Measurements from ENCODE around the gene BCL2L13.

BCL2L13 gene

GRCh38 chr22:17777717-17778044 lies 139.1 kb downstream of the BCL2L13 start:
- Histone ChIP-seq H3K27me3 (ENCODE audit: insufficient read depth, poor library complexity, severe bottlenecking) (no peaks in the 10 kb centered on the region), H3K27ac (replicated peaks) (peak overlapping the region; percentile 91), H3K4me3 (replicated peaks; ENCODE audit: insufficient read depth, low read length) (peak overlapping the region; percentile 38)
- no peak for DNase-seq (ENCODE audit: low read depth in 1 of 2, low spot score in 1 of 2)
- TF ChIP-seq GABPA (IDR thresholded peaks at IDR 0.05; ENCODE audit: low read depth) = no peak
- TF ChIP-seq SPI1 (IDR thresholded peaks at IDR 0.05; ENCODE audit: borderline replicate concordance, low read depth) = no peak
- TF ChIP-seq CTCF (IDR thresholded peaks at IDR 0.05; ENCODE audit: insufficient read depth, low read length) = no peak
- no peak for TF ChIP-seq REST (IDR thresholded peaks at IDR 0.05; ENCODE audit: insufficient replicate concordance, low read depth)
- no peak for TF ChIP-seq POLR2AphosphoS5 (IDR thresholded peaks at IDR 0.05; ENCODE audit: low read depth)

GRCh38 chr22:17778412-17778976 lies 139.9 kb downstream of the BCL2L13 start:
- no peak for TF ChIP-seq CTCF (IDR thresholded peaks at IDR 0.05; ENCODE audit: insufficient read depth, low read length)
- no peak for TF ChIP-seq REST (IDR thresholded peaks at IDR 0.05; ENCODE audit: insufficient replicate concordance, low read depth)
- Histone ChIP-seq H3K4me3 (replicated peaks; ENCODE audit: insufficient read depth, low read length) (peak overlapping the region; percentile 38), H3K27ac (replicated peaks) (no peak overlapping the region; the same call in 1 of the 2 replicates), H3K27me3 (ENCODE audit: insufficient read depth, poor library complexity, severe bottlenecking) (no peaks in the 10 kb centered on the region)
- no peak for DNase-seq (ENCODE audit: low read depth in 1 of 2, low spot score in 1 of 2)

GRCh38 chr22:17779286-17780115 lies 140.9 kb downstream of the BCL2L13 start:
- Histone ChIP-seq H3K27me3 (ENCODE audit: insufficient read depth, poor library complexity, severe bottlenecking) (no peaks in the 10 kb centered on the region), H3K4me3 (replicated peaks; ENCODE audit: insufficient read depth, low read length) (no peak overlapping the region), H3K27ac (replicated peaks) (no peak overlapping the region)
- TF ChIP-seq GABPA (IDR thresholded peaks at IDR 0.05; ENCODE audit: low read depth) (no peak), CTCF (IDR thresholded peaks at IDR 0.05; ENCODE audit: insufficient read depth, low read length) (no peak), REST (IDR thresholded peaks at IDR 0.05; ENCODE audit: insufficient replicate concordance, low read depth) (no peak), SPI1 (IDR thresholded peaks at IDR 0.05; ENCODE audit: borderline replicate concordance, low read depth) (no peak), POLR2AphosphoS5 (IDR thresholded peaks at IDR 0.05; ENCODE audit: low read depth) (no peak)
- DNase-seq (ENCODE audit: low read depth in 1 of 2, low spot score in 1 of 2) = no peak
